Stimulated activated CD4-positive, alpha-beta T cell treated with anti-CD3 and anti-CD28 coated beads, Interleukin-4, amount 100 ng/mL, for 1 hour (primary cell): ENCODE results near the gene PCP2.

Experiments used
- DNase-seq: peaks from one replicate; pipeline ENCODE4 v3.0.0-alpha.2; 2020

PCP2 gene

GRCh38 chr19:7618771-7619510 lies 14.6 kb downstream of the PCP2 start:
- DNase-seq, result no peak

- no peak for DNase-seq
Observed at GRCh38 chr19:7618348-7618747, 15.2 kb downstream of the PCP2 start.

- no peak for DNase-seq
Observed at GRCh38 chr19:7617735-7618134, 15.8 kb downstream of the PCP2 start.

DNA sequence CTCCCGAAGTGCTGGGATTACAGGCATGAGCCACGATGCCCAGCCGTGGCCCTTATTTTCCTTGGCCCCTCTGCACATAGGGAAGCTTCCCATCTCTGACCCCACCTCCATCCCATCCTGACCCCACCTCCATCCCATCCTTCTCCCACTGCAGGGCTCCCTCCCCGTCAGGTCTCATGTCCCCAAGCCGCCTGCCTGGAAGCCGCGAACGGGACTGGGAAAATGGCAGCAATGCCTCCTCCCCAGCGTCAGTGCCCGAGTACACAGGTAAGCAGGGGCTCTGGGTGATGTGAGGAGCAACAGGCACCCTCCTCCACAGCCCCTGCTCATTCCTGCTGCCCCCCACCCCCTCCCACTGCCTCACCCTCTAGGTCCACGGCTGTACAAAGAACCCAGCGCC lies 16.3 kb downstream of the PCP2 start:
- DNase-seq, result no peak

DNA sequence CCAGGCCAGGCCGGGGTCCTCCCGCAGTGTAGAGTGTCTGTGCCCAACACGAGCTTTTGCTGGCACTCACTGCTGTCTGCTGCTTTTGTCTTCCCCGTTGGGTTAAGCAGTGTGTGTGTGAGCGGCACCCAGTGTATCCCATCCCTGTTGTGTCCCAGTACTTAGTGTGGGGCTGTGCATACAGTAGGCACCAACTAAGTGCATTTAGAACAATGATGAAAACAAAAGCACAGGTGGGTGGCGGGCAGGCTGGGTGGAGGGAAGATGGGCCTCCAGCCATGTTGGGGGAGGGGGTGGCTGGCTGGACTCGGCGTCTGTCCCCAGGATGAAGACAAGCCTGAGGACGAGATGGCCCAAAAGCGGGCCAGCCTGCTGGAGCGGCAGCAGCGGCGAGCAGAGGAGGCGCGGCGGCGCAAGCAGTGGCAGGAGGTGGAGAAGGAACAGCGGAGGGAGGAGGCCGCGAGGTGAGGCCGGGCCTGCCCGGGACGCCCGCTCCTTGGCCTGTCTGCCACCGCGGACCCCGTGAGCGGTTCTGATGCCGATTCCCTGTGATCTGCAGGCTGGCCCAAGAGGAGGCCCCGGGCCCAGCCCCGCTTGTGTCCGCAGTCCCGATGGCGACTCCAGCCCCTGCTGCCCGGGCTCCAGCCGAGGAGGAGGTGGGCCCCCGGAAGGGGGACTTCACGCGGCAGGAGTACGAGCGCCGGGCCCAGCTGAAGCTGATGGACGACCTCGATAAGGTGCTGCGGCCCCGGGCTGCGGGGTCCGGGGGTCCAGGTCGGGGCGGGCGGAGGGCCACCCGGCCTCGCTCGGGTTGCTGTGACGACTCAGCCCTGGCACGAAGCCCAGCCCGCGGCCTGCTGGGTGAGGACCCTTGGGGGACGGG lies 18.4 kb downstream of the PCP2 start:
- DNase-seq, result no peak

DNA sequence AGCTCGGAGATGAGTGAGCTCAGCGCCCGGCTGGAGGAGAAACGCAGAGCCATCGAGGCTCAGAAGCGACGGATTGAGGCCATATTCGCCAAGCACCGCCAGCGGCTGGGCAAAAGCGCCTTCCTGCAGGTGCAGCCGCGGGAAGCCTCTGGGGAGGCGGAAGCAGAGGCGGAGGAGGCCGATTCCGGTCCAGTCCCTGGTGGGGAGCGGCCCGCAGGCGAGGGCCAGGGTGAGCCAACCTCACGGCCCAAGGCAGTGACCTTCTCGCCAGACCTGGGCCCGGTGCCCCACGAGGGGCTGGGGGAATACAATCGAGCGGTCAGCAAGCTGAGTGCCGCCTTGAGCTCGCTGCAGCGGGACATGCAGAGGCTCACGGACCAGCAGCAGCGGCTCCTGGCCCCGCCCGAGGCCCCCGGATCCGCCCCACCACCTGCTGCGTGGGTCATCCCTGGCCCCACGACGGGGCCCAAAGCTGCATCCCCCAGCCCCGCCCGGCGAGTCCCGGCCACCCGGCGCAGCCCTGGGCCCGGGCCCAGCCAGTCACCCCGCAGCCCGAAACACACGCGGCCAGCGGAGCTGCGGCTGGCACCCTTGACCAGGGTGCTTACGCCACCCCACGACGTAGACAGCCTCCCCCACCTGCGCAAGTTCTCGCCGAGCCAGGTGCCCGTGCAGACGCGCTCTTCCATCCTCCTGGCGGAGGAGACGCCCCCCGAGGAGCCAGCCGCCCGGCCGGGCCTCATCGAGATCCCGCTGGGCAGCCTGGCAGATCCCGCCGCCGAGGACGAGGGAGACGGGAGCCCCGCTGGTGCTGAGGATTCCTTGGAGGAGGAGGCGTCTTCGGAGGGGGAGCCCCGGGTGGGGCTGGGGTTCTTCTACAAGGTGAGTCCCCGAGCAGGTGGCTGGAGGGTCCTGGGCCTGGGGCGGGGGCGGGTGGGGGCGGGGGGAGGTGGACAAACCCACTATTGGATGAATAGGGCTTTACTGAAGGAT lies 20.9 kb downstream of the PCP2 start:
- DNase-seq, result no peak

GRCh38 chr19:7611541-7612279 lies 21.8 kb downstream of the PCP2 start:
- DNase-seq, result no peak

DNA sequence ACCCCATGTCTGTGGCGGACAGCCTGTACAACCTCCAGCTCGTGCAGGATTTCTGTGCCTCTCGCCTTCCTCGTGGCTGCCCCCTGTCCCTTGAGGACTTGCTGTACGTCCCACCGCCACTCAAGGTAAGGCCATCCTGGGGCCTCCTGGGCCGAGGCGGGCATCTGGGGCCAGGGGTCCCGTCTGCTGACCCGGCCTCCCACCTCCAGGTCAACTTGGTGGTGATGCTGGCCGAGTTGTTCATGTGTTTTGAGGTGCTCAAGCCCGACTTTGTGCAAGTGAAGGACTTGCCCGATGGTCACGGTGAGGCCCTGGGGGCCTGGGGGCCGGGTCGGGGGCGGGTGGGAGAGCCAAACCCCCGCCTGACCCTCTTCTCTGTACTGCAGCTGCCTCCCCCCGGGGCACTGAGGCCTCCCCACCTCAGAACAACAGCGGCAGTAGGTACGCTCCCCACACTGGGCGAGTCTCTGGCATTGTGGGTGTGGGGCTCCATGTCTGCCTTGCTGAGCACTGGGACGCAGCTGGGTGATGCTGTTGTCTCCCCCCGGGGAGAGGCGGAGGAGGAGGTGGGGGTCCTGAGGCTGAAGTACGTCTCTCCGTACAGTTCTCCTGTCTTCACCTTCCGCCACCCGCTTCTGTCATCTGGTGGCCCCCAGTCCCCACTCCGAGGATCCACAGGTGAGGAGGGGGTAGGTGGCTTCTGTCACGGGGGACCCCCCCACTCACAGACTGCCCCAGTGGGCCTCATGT lies 22.9 kb downstream of the PCP2 start:
- no peak for DNase-seq

DNA sequence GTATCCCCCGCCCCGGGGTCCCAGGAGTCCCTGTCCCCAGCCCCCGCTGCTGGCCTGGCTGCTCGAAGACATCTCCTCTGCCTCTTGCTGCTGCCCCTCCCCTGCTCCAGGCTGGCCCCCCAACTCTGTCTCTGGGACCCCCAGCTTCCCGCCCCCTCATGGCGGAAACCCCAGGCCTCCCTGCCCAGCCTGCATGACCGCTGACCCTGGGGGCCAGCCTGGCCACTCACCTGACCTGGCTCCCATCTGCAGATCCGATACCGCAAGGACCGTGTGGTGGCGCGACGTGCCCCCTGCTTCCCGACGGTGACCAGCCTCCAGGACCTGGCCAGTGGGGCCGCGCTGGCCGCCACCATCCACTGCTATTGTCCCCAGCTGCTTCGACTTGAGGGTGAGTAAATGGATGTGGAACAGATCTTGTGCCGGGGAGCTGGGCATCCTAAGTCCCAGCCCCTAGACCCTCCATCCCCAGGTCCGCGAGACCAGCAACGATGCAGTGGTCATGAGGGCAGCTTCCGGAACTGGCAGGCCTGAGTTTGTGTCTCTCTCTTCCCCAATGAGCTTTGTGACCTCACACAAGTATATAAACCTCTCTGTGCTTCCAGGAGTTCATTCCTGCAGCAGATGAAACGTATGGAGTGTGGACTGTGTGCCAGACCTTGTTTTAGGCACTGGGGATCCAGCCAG lies 25.5 kb downstream of the PCP2 start:
- no peak for DNase-seq

GRCh38 chr19:7607212-7607873 lies 26.2 kb downstream of the PCP2 start:
- no peak for DNase-seq

DNA sequence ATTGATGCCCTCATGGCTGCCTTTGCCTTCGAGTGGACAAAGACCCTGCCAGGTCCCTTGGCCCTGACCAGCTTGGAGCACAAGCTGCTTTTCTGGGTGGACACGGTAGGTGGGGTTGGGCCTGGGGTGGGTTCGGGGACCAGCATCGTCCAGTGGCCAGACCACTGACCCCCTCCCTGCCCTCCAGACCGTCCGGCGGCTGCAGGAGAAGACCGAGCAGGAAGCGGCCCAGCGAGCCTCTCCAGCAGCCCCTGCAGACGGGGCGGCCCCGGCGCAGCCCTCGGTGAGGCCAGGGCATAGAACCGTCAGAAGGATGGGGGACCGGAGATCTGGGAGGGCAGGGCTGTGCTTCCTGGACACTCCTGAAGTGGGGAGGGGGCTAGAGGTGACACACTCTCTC lies 27.2 kb downstream of the PCP2 start:
- no peak for DNase-seq

- no peak for DNase-seq
Observed at GRCh38 chr19:7605490-7606222, 27.9 kb downstream of the PCP2 start.

- DNase-seq, result no peak
Observed at GRCh38 chr19:7603919-7604318, 29.6 kb downstream of the PCP2 start.

DNA sequence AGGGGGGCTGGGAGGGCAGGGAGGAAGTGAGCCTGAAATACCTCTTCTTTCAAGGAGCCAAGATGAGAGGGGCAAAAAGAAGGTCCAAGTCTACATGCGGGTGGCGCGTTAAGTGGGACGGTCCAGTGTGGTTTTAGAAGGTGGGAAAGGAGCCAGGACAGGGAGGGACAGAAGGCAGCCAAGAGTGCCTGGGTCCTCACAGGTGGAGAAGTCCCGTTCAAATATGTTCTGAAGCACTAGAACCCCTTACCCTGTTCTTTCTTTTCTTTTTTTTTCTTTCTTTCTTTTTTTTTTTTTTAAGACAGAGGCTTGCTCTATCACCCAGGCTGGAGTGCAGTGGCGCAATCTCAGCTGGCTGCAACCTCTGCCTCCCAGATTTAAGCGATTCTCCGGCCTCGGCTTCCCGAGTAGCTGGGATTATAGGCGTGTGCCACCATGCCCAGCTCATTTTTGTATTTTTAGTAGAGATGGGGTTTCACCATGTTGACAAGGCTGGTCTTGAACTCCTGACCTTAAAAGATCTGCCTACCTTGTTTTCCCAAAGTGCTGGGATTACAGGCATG lies 30.5 kb downstream of the PCP2 start:
- DNase-seq, result no peak

- no peak for DNase-seq
Observed at GRCh38 chr19:7602240-7602934, 31.1 kb downstream of the PCP2 start.

DNA sequence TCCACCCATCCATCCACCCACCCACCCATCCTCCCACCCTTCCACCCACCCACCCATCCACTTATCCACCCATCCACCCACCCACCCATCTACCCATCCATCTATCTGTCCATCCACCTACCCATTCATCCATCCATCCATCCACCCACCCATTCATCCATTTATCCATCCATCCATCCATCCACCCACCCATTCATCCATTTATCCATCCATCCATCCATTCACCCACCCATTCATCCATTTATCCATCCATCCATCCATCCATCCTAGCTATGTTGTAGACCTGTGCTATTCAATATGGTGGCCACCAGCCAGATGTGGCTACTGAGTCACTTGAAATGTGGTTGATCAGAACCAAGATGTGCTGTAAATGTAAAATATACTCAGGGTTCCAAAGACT lies 32.8 kb downstream of the PCP2 start:
- DNase-seq, result no peak

DNA sequence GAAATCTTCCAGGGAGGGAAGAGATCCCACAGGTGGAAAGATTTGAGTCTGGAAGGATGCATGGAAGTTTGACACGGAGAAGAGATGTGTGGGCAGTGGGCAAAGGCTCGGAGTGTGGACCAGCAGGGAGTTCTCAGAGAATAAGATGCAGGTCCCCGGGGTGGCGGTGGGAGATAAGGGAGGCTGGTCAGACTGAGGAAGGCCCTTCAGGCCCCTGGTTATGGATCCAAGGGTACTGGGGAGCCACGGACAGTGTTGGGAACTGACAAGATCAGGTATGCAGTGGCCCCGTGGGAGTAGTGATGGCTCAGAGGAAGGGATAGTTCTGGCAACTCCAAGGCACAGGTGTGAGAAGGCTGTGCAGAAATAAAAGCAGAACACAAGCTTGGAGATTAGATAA lies 35.3 kb downstream of the PCP2 start:
- DNase-seq, result no peak

GRCh38 chr19:7597689-7598088 lies 35.8 kb downstream of the PCP2 start:
- DNase-seq, result no peak
